Endometrial microvascular endothelial cells (primary cell): ENCODE data around the gene PPM1E. TPM values are rescaled to one million over a fixed set of nuclear protein-coding genes. Genes with fewer than 3 reads are reported as not detected.
"Not testable (repeated sequence)": the region's sequence is repeated elsewhere in the genome, so short reads cannot be mapped to it uniquely, and the experiment has no call there.

Source experiments
- in situ Hi-C: cut with HindIII; loops from 2 replicates; pipeline ENCODE4 v1.10.0; 2017; ENCODE audit warnings: low sequenced_read_pairs, low pct_unique_long_range_greater_than_20kb; ENCODE audit errors: inconsistent ontology term
- total RNA-seq: library from RNA; depleted of rRNA; stranded (reverse); fragments of >200 nt; gene quantifications from one replicate; pipeline ENCODE4 v1.2.3, GENCODE V29; 2015; ENCODE audit errors: inconsistent ontology term

The PPM1E gene
- total RNA-seq, 1 donor from 2014 or later: not detected

- in situ Hi-C loops: no loop called here
Observed at GRCh38 chr17:58913971-58914769, 158.5 kb downstream of the PPM1E start.

DNA sequence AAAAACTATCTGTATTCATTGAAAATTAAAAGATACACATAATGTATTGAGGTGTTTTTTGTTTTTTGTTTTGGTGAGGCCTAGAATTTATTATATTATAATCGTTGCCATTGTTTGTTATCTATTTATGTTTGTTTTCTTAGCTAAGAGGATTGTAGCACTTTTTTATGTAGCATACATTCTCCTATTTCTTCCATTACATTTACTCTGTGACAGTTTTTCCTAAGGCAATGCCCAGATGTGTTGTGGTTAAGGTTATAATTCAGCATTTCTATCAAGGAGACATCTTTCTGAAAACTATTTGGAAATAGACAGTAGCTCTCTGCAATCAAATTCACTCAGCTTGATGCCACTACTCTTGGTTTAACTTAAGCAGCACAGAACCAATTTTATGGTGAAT, 161.6 kb downstream of the PPM1E start:
- in situ Hi-C loops: no loop called here

GRCh38 chr17:58918072-58918471, 162.4 kb downstream of the PPM1E start:
- in situ Hi-C loops: no loop called here

DNA sequence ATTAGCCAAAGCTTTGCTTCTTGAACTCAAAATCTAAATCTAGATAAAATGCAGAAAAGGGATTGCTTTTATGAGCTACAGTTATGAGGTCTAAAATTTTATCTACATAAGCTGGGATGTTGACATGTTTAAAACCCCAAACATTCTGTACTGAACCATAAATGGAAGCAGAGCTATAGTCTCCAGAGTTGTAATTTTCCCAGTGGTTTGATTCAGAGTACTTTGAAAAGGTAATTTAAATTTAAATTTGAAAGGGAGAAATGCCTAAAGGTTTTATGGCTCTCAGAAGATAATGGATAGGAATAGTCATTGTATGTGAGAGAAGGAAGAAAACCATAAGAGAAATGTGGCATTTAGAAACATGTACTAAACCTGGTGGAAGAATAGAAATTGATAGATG, 163.2 kb downstream of the PPM1E start:
- in situ Hi-C loops: no loop called here

GRCh38 chr17:58920773-58921172, 165.1 kb downstream of the PPM1E start:
- in situ Hi-C loops: no loop called here

DNA sequence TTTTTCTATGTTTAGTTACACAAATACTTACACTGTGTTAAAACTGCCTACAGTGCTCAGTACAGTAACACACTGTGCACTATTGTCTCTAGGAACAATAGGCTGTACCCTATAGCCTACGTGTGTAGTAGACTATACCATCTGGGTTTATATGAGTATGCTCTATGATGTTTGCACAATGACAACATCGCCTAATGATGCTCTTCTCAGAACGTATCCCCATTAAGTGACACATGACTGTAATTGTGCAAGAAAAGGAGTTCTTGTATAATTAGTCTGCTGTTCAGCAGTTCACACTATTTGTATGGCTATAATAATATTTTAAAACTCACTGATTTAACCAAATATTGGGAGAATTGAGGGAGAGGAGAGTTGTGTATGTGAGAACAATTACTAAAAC, 177.3 kb downstream of the PPM1E start:
- in situ Hi-C loops: no loop called here

DNA sequence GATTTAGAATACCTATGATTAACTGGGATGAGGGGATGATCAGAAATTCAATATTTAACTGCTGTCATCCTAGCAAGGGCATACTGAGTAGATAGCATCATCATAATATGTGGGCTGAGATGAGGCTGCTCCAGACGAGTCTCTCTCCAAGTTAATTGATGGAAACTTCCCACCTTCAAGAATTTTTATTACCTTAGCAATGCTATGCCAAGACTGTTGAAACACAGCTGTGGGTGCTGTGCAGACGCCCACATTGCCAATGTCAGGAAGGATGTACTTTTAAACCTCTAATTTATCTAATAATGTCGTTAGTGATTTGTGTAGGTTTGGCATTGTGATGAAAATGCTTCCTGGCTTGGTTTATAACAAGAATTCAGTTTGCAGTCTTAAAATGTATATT, 180.6 kb downstream of the PPM1E start:
- in situ Hi-C loops: no loop called here

- in situ Hi-C loops: no loop called here
Observed at GRCh38 chr17:58944166-58944565, 188.5 kb downstream of the PPM1E start.

DNA sequence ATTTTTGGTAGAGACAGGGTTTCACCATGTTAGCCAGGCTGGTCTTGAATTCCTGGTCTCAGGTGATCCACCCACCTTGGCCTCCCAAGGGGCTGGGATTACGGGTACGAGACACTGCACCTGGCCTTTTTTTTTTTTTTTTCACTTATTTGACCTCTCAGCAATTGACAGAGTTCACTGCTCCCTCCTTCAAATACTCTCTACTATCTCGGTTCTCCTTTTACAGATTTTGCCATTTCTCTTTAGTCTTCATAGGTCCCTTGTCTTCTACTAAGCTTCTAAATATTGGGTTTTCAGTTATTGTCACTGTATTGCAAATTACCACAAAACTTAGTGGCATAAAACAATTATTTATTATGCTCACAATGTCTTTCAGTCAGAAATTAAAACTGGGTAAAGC, 191.8 kb downstream of the PPM1E start:
- in situ Hi-C loops: no loop called here

- in situ Hi-C loops: no loop called here
Observed at GRCh38 chr17:58947824-58948223, 192.2 kb downstream of the PPM1E start.

GRCh38 chr17:58954358-58954757, 198.7 kb downstream of the PPM1E start:
- in situ Hi-C loops: not testable (repeated sequence)

- in situ Hi-C loops: no loop called here
Observed at GRCh38 chr17:58956997-58957724, 201.5 kb downstream of the PPM1E start.

DNA sequence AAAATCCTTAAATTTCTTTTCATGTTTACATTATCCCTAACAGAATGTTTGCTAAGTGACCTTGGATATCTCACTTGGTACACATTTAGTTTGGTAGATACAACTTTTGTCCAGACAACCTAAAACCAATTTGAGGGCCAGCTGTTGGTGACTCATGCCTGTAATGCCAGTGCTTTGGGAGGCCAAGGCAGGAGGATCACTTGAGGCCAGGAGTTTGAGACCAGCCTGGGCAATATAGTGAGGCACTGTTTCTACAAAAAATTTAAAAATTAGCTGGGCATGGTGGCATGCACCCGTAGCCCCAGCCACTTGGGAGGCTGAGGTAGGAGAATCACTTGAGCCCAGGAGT, 202.0 kb downstream of the PPM1E start:
- in situ Hi-C loops: not testable (repeated sequence)

GRCh38 chr17:58960068-58960467, 204.4 kb downstream of the PPM1E start:
- in situ Hi-C loops: no loop called here

DNA sequence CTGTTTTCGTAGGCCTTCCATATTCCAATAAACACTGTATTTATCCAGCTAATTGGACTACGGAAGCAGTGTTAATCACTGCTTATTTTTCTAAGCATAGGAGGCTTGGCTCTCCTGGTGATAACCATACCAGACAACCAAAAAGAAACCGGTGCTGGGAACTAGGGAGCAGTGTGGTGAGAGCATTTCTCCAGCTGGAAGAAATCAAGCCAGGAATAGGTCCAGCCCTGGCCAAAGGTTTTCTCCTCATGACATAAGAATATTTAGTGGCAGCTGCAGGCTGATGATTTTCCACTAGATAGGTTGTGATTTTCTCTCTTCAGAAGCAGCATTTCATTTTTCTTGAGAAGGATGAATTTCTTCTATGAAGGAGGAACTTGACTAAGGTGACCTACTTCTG, 209.6 kb downstream of the PPM1E start:
- in situ Hi-C loops: no loop called here

- in situ Hi-C loops: no loop called here
Observed at GRCh38 chr17:58966208-58966607, 210.6 kb downstream of the PPM1E start.

DNA sequence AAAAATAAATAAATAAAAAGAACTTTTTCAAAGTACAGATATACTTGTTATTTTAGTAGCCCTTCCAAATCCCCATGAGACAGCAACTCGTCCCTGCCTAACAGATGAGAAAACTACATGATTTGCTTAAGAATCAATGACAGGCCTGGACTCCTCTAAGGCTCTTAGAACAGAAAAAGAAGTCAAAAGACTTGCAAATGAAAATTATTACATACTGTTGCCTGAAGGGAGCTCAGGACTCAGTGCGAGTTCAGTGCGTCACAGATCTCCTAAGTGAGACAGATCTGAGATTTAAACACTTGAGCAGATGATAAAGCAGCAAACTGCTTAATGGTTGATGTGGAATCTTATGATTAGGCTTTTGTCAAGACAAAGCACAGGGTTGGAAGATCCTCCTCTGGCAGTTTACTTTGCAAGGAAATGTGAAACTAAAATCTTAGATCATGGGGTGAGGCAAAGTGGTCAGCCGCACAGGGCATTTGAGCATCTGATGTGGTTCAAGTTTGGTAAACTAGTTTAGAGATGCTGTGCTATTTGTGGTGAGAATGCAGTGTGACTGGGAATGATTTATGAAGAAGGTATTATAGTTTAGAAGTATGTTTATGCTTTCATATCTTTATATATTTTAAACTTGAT, 212.9 kb downstream of the PPM1E start:
- in situ Hi-C loops: no loop called here

DNA sequence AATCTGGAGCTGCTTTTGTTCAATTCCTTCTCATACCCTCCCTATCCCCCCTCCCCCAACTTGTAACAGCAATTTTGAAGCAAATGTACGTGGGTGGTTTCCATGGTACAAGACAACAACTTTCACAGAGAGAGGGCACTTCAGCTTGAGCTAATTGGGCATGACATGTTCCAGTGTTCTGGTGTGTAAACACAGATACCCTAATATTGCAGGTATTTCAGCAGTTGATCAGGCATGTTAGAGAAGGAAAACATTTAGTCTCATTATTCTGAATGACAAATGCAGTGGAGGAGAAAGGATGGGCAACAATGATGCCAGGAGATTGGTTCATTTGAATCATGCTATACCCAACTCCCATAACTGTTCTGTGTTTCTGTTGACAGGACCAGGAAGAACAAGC, 213.5 kb downstream of the PPM1E start:
- in situ Hi-C loops: no loop called here

- in situ Hi-C loops: no loop called here
Observed at GRCh38 chr17:58969612-58970011, 214.0 kb downstream of the PPM1E start.
